Pulmonary artery endothelial cell (primary cell): ENCODE measurements around the gene HNRNPF. TPM values are rescaled to one million over a fixed set of nuclear protein-coding genes. Genes with fewer than 3 reads are reported as not detected.

ENCODE experiments used
- DNase-seq: peaks from one replicate; pipeline ENCODE4 v3.0.0-alpha.2; 2011; ENCODE audit warnings: low read depth, low spot score
- total RNA-seq: library from RNA; depleted of rRNA; stranded (reverse); fragments of >200 nt; gene quantifications from 2 replicates; pipeline ENCODE4 v1.2.3, GENCODE V29; 2014

HNRNPF gene
- total RNA-seq, 1 donor from 2014 or later = 298 TPM

DNA sequence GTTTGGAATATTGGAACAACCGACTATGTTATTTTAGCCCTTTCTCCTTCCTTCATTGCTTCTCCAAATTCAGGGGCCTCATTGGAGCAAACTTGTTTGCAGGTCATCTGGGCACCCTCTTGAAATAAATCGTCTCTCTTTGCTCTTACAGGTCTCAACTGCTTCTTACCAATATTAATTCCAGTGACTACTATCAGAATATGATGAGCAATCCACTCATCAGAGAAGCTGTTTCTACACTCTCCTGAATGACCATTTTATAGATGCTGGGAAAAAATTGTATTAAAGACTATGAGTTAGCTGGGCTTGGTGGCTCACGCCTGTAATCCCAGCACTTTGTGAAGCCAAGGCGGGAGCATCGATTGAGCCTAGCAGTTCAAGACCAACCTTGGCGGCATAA is 12.5 kb upstream of the HNRNPF start:
- DNase-seq = no peak

DNA sequence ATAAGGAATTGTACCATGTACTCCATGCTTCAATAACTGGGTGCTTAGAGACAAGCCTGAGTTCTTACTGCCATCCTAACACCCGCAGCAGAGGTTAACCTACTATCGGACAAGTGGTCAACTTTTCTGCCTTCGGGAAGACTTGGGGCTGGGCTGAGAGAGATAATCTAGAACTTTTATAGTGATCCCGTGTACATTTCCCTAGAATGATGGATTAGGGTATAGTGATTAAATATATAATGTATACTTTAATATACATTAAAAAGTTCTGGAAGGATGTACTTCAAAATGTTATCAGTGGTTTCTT is 12.2 kb upstream of the HNRNPF start:
- DNase-seq = no peak

DNA sequence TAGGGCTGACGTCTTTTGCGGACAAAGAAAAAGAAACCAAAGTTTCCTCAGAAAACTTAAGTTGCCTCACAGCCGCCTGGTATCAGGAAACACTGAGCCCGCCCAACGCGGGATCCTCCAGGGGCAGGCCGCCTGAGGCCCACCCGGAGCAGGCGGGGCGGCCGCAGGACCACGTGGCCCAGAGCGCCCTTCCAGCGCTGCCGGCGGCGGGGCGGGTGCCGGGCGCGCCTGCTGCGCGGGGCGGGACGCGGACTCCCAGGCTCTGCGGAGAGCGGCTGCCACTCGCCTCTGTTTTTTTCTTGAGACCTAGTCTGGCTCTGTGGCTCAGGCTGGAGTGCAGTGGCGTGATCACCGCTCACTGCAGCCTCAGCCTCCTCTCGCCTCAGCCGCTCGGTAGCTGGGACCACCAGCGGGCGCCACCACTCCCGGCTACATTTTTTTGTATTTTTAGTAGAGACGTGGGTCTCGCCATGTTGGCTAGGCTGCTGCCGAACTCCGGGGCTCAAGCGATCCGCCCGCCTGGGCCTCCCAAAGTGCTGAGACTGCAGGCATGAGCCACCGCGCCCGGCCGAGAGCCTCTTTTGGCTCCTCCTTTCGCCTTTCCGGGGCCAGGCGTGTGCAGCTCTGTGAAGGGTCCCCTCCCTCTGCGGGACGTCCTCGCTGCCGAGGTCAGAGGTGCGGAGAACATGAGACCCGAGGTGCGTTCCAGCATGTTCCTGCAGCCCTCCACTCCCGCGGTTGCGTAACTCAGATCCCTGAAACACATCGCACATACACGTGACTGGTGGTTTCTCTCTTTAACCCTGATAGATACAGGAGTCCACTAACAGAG is 11.6 kb upstream of the HNRNPF start:
- DNase-seq = no peak

DNA sequence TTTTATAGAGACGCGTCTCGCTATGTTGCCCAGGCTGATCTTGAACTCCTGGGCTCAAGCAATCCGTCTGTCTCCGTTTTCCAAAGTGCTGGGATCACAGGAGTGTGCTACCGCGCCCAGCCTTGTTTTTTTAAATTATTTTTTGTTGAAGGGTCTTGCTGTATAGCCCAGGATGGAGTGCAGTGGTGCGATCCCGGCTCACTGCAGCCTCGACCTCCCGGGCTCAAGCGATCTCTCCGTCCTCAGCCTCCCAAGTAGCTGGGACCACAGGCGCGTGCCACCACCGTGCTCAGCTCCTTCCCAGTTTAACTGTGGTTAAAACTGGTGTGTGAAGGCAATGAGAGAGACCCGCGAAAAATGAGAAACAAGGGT is 11.0 kb upstream of the HNRNPF start:
- no peak for DNase-seq

DNA sequence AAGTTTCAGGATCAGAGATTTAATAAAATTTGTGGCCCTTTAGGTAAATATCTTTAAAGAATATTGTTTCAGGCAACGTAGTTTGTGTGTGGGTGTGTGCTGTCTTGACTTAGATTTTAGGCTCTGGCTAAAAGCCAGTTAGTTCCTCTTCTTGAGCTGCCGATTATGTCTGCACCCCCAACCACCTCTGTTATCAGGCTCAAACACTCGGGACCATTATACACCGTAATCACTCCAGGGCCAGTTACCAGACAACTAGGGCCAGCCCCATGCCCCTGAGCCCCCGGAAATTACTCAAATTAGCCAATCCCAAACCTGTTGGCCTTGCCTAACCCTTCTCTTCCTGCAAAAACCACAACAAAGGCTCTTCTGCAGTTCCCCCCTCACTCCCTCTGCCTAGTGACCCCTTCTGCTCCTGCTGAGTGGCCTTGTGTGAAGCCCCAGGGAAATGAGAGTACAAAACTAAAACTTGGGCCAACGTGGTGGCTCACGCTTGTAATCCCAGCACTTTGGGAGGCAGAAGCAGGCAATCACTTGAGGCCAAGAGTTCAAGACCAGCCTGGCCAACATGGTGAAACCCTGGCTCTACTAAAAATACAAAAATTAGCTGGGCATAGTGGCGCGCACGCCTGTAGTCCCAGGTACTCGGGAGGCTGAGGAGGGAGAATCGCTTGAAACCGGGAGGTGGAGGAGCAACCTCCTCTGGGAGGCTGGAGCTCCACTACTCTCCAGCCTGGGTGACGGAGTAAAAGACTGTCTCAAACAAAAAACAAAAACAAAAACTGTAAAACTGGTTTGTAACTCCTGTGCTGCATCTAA is 9.2 kb upstream of the HNRNPF start:
- no peak for DNase-seq

DNA sequence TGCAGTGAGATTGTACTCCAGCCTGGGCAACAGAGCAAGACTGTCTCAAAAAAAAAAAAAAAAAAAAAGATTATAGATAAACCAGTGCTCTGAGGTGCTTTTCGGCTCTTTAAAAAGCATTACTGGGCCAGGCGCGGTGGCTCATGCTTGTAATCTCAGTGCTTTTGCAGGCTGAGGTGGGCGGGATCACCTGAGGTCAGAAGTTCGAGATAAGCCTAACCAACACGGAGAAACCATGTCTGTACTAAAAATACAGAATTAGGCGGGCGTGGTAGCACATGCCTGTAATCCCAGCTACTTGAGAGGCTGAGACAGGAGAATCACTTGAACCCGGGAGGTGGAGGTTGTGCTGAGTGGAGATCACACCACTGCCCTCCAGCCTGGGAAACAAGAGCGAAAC is 6.6 kb upstream of the HNRNPF start:
- no peak for DNase-seq

DNA sequence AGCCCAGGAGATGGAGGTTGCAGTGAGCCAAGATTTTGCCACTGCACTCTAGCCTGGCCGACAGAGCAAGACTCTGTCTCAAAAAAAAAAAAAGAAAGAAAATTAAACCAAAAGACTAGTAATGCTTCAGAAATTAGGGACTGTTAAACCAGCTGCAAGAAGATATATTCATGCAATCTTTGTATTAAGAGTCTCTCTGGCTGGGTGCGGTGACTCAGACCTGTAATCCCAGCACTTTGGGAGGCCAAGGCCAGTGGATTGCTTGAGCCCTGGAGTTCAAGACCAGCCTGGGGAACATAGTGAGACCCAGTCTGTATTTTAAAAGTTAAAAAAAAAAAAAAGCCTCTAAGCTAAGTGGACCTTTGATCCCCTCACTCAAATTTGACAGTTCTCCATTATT is 2.5 kb upstream of the HNRNPF start:
- DNase-seq = no peak

DNA sequence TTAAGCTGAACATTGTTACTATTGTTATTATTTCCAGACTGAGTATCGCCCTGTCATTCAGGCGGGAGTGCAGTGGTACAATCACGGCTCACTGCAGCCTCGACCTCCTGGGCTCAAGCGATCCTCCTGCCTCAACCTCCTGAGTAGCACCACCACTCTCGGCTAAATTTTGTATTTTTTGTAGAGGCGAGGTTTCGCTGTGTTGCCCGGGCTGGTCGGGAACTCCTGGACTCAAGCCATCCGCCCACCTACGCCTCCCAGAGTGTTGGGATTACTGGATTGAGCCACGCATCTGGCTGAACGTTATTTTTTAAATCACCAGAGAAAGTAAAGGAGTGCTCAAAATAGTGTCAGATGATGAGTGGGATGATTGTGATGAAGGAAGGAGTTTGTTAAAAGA is 1.4 kb upstream of the HNRNPF start:
- no peak for DNase-seq

DNA sequence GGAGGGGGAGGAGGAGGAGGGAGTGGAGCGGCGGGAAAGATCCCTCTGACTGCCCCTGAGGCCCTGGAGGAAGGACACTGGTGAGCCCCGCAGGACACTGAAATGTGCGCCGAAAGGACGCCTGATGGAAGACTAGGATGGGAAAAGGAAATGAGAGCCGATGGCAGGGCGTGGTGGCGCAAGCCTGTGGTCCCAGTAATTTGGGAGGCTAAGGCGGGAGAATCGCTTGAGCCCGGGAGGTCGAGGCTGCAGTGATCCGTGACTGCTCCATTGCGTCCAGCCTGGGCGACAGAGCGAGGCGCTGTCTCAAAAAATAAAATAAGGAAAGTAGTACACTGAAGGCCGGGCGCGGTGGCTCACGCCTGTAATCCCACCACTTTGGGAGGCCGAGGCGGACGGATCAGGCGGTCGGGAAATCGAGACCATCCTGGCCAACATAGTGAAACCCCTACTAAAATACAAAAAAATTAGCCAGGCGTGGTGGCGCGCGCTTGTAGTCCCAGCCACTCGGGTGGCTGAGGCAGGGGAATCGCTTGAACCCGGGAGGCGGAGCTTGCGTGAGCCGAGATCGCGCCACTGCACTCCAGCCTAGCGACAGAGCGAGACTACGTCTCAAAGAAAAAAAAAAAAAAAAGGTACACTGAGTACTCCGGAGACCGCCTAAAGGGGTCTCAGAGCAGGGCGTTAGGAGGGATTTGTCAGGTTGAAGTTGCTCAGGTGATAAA is 561 bp upstream of the HNRNPF start:
- DNase-seq = no peak

DNA sequence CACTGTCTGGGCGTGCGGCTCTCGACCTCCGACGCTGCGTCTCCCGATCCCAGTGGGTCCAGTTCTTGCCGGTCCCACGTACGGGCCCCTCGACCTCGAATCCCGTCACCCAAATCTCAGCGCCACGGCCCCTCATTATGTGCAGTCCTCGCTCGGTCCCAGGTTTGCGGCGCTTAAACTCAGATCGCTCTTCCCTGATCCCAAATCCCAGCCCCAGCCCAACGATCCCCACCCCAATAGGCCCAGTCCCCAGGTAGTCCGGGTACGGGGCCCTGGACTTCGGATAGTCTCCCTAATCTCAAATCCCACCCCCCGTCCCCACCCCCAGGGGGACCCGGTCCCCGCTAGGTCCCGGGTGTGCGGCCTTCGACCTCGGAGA is 666 bp downstream of the HNRNPF start:
- no peak for DNase-seq

DNA sequence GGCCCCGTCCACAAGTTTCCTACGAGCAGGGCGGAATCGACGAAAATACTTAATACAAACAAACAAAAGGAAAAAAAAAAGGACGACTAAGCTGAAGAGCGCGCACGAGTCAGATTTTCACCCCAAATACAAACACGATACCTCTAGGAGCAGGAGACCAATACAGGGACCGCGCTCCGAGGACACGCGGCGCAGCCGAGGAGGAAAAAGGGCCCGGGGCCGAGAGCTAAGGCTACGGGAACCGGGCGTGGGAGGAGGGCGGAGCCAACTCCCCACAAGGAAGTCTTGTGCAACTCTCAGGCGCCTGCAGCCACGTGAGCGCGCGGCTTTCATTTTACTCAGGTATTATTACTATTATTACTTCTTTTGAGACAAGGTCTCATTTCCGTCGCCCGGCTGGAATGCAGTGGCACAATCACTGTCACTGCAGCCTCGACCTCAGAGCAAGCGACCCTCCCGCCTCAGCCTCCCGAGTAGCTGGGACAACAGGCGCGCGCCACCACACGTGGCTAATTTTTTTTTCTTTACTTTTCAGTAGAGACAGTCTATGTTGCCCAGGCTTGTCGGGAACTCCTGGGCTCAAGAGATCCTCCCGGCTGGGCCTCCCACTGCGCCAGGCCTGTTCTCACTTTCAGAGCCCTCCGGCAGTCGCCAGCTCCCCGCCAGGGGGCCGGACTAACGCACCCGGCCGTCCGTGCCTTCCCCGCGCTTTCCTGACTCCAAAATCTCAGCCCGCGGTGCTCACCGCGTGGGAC is 1.2 kb downstream of the HNRNPF start:
- peak; percentile 67 for DNase-seq

DNA sequence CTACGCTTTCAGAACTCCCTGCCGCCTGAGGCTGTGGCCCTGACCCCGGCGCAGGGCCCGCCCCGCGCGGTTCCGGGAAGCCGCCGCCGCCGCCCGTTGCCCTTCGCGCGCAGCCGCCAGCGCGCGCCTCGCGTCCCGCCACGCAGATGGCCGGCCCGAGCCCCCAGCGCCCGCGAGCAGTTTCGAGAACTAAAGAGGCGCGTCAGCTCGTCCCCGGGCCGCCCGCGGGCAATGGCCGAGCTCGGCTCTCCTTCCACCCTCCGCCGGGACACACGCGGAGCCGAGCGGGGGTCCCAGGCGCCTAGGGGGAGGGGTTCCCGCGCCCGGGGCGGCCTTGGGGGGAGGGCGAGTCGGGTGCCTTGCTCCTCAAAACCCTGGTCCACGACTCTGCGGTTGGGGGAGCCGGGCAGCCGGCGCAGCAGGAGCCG is 1.8 kb downstream of the HNRNPF start:
- DNase-seq = no peak

DNA sequence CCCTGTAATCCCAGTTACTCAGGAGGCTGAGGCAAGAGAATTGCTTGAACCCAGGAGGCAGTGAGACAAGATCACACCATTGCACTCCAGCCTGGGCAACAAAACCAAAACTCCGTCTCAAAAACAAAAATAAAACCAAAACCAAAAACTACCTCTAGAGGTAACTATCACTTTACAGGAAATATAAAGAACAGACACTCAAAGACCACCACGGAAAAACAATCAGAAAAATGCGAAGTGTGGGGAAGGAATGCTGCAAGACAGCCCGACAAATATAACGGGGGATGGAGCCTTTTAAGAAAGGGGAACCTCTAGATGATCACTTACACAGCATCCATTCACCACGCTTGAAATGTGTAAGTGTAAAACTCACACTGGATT is 4.3 kb downstream of the HNRNPF start:
- no peak for DNase-seq

DNA sequence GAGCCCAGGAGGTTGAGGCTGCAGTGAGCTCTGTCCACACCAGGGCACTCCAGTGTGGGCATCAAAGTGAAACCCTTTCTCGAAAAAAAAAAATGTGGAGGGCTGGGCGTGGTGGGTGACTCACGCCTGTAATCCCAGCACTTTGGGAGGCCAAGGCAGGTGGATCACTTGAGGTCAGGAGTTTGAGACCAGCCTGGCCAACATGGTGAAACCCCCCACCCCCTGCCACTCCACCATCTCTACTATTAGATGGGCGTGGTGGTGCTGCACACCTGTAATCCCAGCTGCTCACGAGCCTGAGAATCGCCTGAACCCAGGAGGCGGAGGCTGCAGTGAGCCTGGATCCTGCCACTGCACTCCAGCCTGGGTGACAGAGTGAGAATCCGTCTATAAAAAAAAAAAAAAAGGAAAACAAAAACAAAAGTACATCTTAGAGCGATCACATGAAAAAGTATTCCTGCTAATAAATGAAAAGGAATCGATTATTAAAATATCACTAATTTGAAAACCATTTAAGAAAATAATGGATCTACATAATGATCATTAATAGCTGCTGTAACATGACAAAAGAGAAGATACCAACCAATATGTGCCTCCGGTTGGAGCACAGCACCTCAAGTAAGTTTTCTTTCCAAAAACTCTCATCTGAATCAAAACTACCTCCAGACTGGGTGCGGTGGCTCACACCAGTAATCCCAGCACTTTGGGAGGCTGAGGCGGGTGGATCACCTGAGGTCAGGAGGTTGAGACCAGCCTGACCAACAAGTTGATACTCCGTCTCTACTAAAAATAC is 4.9 kb downstream of the HNRNPF start:
- DNase-seq = no peak

DNA sequence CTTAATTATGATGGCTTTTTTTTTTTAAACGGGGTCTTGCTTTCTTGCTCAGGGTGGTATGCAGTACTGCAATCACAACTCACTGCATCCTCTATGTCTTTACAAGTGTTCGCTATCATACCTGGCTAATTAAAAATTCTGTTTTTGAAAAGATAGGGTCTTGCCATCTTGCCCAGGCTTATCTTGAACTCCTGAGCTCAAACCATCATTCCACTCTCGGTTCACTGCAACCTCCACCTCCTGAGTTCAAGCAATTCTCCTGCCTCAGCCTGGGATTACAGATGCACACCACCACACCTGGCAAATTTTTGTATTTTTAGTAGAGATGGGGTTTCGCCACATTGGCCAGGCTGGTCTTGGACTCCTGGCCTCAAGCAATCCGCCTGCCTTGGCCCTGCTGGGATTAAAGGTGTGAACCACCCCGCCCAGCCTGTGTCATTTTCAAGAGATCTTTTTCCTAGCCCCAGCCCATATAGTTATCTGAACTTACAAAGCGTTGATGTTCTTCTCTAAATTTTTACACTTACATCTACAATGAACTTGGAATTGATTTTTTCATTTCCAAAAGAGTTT is 6.0 kb downstream of the HNRNPF start:
- no peak for DNase-seq

DNA sequence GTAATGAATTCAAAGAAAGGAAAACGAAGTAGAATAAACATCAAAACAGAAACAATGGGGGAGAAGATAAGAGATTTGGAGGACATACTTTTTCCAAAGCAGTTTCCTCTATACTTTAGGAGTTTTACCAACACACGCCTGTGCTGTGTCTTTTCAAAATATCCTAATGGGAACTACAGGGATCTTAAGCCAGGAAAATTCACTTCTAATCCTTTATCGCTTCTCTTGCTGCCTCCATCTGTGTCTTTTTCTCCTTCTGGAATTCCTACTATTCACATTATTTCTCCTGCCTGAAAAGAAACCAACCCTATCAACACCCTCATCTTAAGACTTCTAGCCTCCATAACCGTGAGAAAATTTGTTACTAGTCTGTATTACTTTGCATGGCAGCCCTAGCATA is 6.8 kb downstream of the HNRNPF start:
- no peak for DNase-seq

DNA sequence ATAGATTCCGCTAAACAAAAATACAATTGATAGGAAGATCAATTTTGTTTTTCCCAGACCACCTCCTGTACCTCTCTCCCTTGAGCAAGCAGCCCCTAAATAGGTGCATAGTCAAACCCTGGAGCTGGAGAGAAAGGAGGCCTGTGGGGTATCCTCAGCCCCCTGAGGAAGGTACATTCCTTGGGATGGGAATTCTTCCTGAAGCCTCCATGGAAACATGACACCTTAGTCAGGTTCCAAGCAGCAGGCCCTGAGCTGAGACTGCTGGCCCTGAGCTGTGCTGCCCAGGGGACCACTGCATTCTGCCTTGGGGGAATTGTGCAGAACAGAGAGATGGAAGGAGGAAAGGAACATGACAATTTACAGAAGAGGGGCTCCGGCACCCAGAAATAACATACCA is 7.4 kb downstream of the HNRNPF start:
- DNase-seq = no peak

DNA sequence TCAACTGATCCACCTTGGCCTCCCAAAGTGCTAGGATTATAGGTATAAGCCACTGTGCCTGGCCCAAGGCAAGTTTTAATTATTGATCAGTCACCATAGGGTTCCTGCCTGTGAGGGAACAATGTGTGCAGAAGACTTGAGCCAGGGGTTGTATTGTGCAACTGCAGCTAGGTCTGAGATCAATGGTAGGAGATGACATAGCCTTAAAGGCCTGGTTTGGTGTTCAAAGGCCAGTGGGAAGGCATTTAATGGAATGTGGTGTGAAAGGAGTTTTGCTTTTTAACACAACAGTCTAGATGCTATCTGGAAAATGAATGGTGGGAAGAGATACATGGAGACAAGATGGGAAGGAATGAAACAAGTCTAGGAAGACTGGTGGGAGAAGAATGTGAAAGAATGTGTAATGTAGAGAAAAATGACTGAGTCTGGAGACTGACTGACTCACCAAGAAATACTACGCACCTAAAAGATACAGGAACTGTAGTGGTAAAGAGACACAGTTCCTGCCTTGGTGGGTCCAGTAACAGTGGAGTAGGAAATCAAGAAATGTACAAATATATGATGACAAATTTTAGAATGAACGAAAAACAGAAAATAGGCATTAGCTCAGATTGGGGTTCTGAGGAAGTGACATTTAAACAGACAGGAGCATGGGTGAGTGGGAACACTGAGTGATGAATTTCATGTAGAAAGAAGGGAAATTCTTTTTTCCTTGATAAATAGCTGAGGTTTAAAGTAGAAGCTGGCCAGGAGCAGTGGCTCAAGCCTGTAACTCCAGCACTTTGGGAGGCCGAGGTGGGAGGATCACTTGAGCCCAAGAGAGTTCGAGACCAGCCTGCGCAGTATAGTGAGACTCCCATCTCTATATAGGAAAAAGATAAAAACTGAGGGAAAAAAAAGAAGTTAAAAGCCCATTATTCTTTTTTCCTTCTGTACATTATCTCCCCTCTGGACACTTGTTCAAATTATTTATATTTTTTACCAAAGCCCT is 9.4 kb downstream of the HNRNPF start:
- DNase-seq = no peak

DNA sequence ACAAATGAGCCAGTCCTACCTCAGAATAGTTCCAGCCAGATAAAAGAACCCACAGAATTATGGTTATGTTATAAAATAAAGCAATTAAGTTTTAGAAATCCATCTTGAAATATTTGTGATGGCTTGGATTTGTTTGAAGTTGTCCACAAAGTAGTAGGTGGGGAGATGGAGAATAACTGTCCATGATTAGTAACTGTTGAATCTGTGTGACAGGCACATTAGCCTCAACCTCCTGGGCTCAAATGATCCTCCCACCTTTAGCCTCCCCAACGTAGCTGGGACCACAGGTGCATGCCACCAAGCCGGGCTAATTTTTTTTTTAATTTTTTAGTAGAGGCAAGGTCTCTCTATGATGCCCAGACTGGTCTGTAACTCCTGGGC is 10.1 kb downstream of the HNRNPF start:
- DNase-seq = no peak
